ENCODE data around the gene BRD8.
A peak's percentile ranks its signal among the peaks of the same experiment; 100 is the strongest.

Gene BRD8, protein sequence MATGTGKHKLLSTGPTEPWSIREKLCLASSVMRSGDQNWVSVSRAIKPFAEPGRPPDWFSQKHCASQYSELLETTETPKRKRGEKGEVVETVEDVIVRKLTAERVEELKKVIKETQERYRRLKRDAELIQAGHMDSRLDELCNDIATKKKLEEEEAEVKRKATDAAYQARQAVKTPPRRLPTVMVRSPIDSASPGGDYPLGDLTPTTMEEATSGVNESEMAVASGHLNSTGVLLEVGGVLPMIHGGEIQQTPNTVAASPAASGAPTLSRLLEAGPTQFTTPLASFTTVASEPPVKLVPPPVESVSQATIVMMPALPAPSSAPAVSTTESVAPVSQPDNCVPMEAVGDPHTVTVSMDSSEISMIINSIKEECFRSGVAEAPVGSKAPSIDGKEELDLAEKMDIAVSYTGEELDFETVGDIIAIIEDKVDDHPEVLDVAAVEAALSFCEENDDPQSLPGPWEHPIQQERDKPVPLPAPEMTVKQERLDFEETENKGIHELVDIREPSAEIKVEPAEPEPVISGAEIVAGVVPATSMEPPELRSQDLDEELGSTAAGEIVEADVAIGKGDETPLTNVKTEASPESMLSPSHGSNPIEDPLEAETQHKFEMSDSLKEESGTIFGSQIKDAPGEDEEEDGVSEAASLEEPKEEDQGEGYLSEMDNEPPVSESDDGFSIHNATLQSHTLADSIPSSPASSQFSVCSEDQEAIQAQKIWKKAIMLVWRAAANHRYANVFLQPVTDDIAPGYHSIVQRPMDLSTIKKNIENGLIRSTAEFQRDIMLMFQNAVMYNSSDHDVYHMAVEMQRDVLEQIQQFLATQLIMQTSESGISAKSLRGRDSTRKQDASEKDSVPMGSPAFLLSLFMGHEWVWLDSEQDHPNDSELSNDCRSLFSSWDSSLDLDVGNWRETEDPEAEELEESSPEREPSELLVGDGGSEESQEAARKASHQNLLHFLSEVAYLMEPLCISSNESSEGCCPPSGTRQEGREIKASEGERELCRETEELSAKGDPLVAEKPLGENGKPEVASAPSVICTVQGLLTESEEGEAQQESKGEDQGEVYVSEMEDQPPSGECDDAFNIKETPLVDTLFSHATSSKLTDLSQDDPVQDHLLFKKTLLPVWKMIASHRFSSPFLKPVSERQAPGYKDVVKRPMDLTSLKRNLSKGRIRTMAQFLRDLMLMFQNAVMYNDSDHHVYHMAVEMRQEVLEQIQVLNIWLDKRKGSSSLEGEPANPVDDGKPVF

DNA sequence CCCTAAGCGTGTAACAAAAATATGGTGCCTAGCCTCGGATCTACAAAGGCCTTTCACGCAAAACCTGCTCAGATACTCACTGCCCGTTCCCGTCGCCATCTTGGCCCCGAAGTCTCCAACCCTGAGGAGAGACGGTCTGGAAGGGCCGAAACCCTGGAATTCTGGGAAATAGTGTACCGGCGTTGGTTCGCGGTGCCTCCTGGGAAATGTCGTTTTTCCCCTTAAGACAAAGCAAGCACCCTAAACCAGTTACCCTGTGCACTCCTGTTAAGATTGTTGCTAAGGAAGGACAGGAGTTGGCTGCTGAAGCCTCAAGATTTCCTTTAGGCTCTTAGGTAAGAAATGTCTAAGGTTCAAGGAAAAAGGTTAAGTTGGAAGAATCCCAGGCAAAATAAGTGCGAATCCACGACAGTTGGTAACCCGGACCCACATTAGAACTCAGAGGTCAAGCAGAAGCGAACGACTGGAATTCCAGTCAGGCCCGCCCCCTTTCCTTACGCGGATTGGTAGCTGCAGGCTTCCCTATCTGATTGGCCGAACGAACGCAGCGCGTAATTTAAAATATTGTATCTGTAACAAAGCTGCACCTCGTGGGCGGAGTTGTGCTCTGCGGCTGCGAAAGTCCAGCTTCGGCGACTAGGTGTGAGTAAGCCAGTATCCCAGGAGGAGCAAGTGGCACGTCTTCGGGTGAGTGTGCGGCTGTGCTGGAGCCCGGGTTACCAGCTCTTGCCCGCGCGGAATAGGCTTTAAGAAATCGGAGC lies at the start of gene BRD8, which contains the start of gene KIF20A:
Gene BRD8, minus strand, starts transcription at position 115 of the 761 bp plus-strand sequence. Its CDS starts 16 bp downstream, at position 99.
Gene KIF20A, plus strand, starts transcription at position 597 of the 761 bp plus-strand sequence. CDS start 569 bp downstream, outside the sequence.
- H3K27me3 ChIP-seq (ENCODE audit: control insufficient read depth in 2 of 2, insufficient read depth in 2 of 2, low read length in 2 of 2): no peaks in the 10 kb centered on the region
- peaks cover 16 to 20% of the 10 kb centered on the region in 2 donors for H3K4me1 ChIP-seq (ENCODE audit: control insufficient read depth in 2 of 2, insufficient read depth in 2 of 2, low read length in 2 of 2)
- H3K9me3 ChIP-seq (ENCODE audit: control insufficient read depth in 2 of 2, low read length in 2 of 2): no peaks in the 10 kb centered on the region
- peaks cover 9 to 26% of the 10 kb centered on the region in 2 donors for H3K36me3 ChIP-seq (ENCODE audit: control insufficient read depth in 2 of 2, insufficient read depth in 2 of 2, low read length in 2 of 2)
- H3K4me3 ChIP-seq (ENCODE audit: low read length in 2 of 2): peak within 1 kb of the TSS; percentile 95 to 96
- H3K27ac ChIP-seq (ENCODE audit: low read depth in 2 of 2, low read length in 2 of 2): peak within 1 kb of the TSS; percentile 76 to 90
- H3K9ac ChIP-seq (ENCODE audit: low read depth in 1 of 2, low read length in 2 of 2): peak within 1 kb of the TSS; percentile 78 to 84

DNA sequence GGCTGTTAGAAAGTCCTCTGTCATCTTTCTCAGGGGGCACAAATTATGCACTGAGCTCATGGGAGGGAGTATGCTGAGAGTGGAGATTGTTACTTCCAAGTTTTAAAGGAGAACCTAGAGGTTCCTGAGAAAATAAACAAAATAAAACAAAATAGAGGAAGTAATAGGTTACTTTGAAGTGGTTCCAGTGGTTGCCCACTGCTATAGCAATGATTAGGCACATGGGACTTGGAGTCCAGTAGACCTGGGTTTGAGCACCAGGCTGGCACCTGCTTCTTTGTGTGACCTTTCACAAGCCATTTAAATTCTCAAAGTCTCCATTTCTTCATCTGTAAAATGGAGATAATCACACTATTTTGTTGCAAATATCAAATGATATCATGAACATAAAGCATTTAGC lies 48.5 kb upstream of the BRD8 start:
- H3K36me3 ChIP-seq (ENCODE audit: control insufficient read depth in 2 of 2, insufficient read depth in 2 of 2, low read length in 2 of 2): no peaks in the 10 kb centered on the region
- H3K27ac ChIP-seq (ENCODE audit: low read depth in 2 of 2, low read length in 2 of 2): no peak overlapping the region
- H3K9ac ChIP-seq (ENCODE audit: low read depth in 1 of 2, low read length in 2 of 2): no peak overlapping the region
- no peak overlapping the region for H3K4me3 ChIP-seq (ENCODE audit: low read length in 2 of 2)
- H3K9me3 ChIP-seq (ENCODE audit: control insufficient read depth in 2 of 2, low read length in 2 of 2): no peaks in the 10 kb centered on the region
- H3K27me3 ChIP-seq (ENCODE audit: control insufficient read depth in 2 of 2, insufficient read depth in 2 of 2, low read length in 2 of 2): no peaks in the 10 kb centered on the region
- H3K4me1 ChIP-seq (ENCODE audit: control insufficient read depth in 2 of 2, insufficient read depth in 2 of 2, low read length in 2 of 2): no peaks in the 10 kb centered on the region

DNA sequence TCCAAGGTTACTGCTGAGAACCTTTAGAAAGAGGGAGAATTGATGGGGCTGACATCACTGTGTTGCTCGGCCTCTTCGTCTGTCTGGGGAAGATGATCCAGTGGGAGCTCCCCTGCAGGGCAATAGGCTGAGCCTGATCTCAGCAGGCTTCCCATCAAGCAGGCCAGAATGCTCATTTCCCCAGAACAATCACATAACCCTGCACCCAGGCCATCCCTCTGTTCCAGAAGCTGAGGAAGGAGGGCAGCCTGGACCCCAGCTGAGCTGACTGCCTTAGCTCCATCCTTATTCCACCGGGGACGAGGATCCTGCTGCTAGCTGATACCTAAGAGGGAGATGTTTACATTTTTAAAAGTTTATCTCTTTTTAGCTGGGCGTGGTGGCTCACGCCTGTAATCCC lies 46.3 kb upstream of the BRD8 start:
- Histone ChIP-seq H3K36me3 (ENCODE audit: control insufficient read depth in 2 of 2, insufficient read depth in 2 of 2, low read length in 2 of 2) (no peaks in the 10 kb centered on the region), H3K4me3 (ENCODE audit: low read length in 2 of 2) (no peak overlapping the region), H3K4me1 (ENCODE audit: control insufficient read depth in 2 of 2, insufficient read depth in 2 of 2, low read length in 2 of 2) (no peaks in the 10 kb centered on the region), H3K27me3 (ENCODE audit: control insufficient read depth in 2 of 2, insufficient read depth in 2 of 2, low read length in 2 of 2) (no peaks in the 10 kb centered on the region), H3K27ac (ENCODE audit: low read depth in 2 of 2, low read length in 2 of 2) (no peak overlapping the region), H3K9me3 (ENCODE audit: control insufficient read depth in 2 of 2, low read length in 2 of 2) (no peaks in the 10 kb centered on the region), H3K9ac (ENCODE audit: low read depth in 1 of 2, low read length in 2 of 2) (no peak overlapping the region)

DNA sequence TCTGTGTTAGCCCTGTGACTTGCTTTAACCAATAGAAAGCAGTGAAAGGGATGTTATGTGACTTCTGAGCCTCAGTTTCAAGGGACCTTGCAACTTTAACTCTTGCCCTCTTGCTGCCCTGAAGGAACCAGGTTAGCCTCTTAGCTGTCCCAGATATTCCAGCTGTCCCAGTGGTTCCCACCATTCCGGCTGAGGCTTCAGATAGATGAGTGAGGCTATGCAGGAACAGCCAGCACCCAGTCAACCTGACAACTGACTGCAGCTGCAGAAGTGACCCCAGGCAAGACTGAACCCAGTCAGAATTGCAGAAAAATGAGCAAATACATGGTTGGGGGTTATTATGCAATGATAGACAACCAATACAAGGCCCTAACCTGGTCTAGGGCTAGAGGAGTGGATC lies 45.1 kb upstream of the BRD8 start:
- Histone ChIP-seq H3K9ac (ENCODE audit: low read depth in 1 of 2, low read length in 2 of 2) (no peak overlapping the region), H3K4me3 (ENCODE audit: low read length in 2 of 2) (no peak overlapping the region), H3K4me1 (ENCODE audit: control insufficient read depth in 2 of 2, insufficient read depth in 2 of 2, low read length in 2 of 2) (no peaks in the 10 kb centered on the region), H3K27me3 (ENCODE audit: control insufficient read depth in 2 of 2, insufficient read depth in 2 of 2, low read length in 2 of 2) (no peaks in the 10 kb centered on the region), H3K27ac (ENCODE audit: low read depth in 2 of 2, low read length in 2 of 2) (no peak overlapping the region), H3K9me3 (ENCODE audit: control insufficient read depth in 2 of 2, low read length in 2 of 2) (no peaks in the 10 kb centered on the region), H3K36me3 (ENCODE audit: control insufficient read depth in 2 of 2, insufficient read depth in 2 of 2, low read length in 2 of 2) (no peaks in the 10 kb centered on the region)

DNA sequence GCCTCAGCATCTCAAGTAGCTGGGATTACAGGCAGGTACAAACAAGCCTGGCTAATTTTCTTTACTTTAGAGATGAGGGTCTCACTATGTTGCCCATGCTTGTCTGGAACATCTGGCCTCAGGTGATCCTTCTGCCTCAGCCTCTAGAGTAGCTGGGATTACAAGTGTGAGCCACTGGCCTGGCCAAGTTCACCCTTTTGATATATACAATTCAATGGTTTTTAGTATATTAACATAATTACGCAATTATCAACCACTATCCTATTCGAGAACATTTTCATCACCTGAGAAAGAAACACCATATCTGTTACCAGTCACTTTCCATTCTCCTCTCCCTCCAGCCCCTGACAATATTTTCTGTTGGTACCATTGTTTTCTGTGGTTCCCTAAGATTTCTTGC lies 38.4 kb upstream of the BRD8 start:
- Histone ChIP-seq H3K9me3 (ENCODE audit: control insufficient read depth in 2 of 2, low read length in 2 of 2) (no peaks in the 10 kb centered on the region), H3K4me1 (ENCODE audit: control insufficient read depth in 2 of 2, insufficient read depth in 2 of 2, low read length in 2 of 2) (peaks cover 7 to 9% of the 10 kb centered on the region in 2 donors), H3K27ac (ENCODE audit: low read depth in 2 of 2, low read length in 2 of 2) (no peak overlapping the region), H3K27me3 (ENCODE audit: control insufficient read depth in 2 of 2, insufficient read depth in 2 of 2, low read length in 2 of 2) (no peaks in the 10 kb centered on the region), H3K4me3 (ENCODE audit: low read length in 2 of 2) (no peak overlapping the region), H3K36me3 (ENCODE audit: control insufficient read depth in 2 of 2, insufficient read depth in 2 of 2, low read length in 2 of 2) (no peaks in the 10 kb centered on the region), H3K9ac (ENCODE audit: low read depth in 1 of 2, low read length in 2 of 2) (no peak overlapping the region)

DNA sequence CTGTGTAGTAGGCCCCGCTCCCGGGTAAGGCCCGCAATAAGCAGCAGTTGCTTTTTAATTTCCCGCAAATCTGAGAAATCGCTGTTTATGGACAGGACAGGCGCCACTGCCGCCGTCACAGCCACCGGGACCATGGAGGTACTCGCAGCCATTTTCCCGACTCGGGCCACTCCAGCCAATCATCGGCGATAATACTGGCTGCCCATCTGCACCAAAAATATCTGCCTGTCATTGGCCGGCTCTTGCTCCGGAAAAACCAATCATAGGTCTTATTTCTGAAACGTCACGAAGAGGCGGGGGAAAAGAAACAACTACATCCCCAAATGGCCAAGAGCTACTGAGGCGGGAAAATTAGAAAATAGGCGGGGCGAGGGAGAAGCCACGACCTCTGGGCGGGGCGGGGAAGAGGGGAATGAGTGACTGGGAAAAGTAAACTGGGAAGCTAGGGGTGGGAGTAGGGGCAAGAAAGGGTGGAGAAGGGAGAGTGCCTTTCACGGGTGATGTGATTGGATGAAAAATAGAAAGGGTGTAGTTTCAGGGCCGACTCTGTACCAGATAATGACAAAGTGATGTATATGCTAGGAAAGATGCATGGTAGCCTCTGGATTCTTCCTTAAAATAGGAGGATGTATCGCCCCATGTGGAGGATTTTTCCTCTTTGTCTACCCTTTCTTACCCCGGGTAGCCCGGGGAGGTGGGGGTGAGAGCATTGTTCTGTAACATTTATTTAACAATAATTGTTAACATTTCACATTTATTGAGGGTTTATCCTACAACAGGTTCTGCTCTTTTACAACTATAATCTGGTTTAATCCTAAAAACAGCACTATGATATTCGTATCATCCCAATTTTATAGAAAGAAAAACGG lies 35.0 kb upstream of the BRD8 start, which contains the start of gene CDC23:
Gene CDC23, minus strand, starts transcription at position 163 of the 869 bp plus-strand sequence. Its CDS starts 11 bp downstream, at position 152.
- Histone ChIP-seq H3K4me1 (ENCODE audit: control insufficient read depth in 2 of 2, insufficient read depth in 2 of 2, low read length in 2 of 2) (peaks cover 7 to 9% of the 10 kb centered on the region in 2 donors), H3K4me3 (ENCODE audit: low read length in 2 of 2) (peak within 1 kb of the TSS; percentile 80 to 99), H3K9ac (ENCODE audit: low read depth in 1 of 2, low read length in 2 of 2) (peak within 1 kb of the TSS; percentile 88 to 93), H3K9me3 (ENCODE audit: control insufficient read depth in 2 of 2, low read length in 2 of 2) (no peaks in the 10 kb centered on the region), H3K27me3 (ENCODE audit: control insufficient read depth in 2 of 2, insufficient read depth in 2 of 2, low read length in 2 of 2) (no peaks in the 10 kb centered on the region), H3K36me3 (ENCODE audit: control insufficient read depth in 2 of 2, insufficient read depth in 2 of 2, low read length in 2 of 2) (peaks cover 2 to 3% of the 10 kb centered on the region in 2 donors), H3K27ac (ENCODE audit: low read depth in 2 of 2, low read length in 2 of 2) (peak within 1 kb of the TSS; percentile 43 to 81)

DNA sequence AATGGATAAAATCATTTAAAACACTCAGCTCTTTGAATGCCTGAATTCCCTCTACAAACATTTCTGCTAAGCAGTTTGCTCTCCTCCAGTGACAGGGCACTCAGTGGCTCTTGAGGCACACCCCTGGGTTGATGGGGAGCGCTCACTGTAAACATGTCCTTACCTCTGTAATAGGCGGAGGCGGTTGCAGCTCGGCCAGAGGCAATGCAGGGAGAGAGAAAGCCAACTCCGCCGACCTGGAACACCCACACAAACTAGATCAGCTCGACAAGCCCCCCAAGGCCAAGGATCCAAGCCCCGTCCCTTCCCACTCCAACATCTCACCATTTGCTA lies 34.4 kb upstream of the BRD8 start:
- H3K9ac ChIP-seq (ENCODE audit: low read depth in 1 of 2, low read length in 2 of 2): peak overlapping the region; percentile 88 to 93

DNA sequence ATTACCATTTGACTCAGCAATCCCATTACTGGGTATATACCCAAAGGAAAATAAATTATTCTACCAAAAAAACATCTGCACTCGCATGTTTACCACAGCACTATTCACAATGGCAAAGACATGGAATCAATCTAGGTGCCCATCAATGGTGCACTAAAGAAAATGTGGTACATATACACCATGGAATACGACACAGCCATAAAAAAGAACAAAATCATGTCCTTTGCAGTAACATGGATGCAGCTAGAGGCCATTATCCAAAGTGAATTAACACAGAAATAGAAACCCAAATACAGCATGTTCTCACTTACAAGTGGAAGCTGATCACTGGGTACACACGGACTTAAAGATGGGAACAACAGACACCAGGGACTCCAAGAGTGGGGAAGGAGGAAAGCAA lies 32.6 kb upstream of the BRD8 start:
- Histone ChIP-seq H3K27ac (ENCODE audit: low read depth in 2 of 2, low read length in 2 of 2) (no peak overlapping the region), H3K27me3 (ENCODE audit: control insufficient read depth in 2 of 2, insufficient read depth in 2 of 2, low read length in 2 of 2) (no peaks in the 10 kb centered on the region), H3K36me3 (ENCODE audit: control insufficient read depth in 2 of 2, insufficient read depth in 2 of 2, low read length in 2 of 2) (peaks cover 2 to 4% of the 10 kb centered on the region in 2 donors), H3K4me1 (ENCODE audit: control insufficient read depth in 2 of 2, insufficient read depth in 2 of 2, low read length in 2 of 2) (peaks cover 7 to 9% of the 10 kb centered on the region in 2 donors), H3K9me3 (ENCODE audit: control insufficient read depth in 2 of 2, low read length in 2 of 2) (no peaks in the 10 kb centered on the region), H3K9ac (ENCODE audit: low read depth in 1 of 2, low read length in 2 of 2) (no peak overlapping the region), H3K4me3 (ENCODE audit: low read length in 2 of 2) (no peak overlapping the region)

More for the DNA sequence above, 34.4 kb upstream of the BRD8 start:
- peak overlapping the region; percentile 43 to 81 for H3K27ac ChIP-seq (ENCODE audit: low read depth in 2 of 2, low read length in 2 of 2)
- peak overlapping the region; percentile 80 to 99 for H3K4me3 ChIP-seq (ENCODE audit: low read length in 2 of 2)
- peaks cover 2 to 3% of the 10 kb centered on the region in 2 donors for H3K36me3 ChIP-seq (ENCODE audit: control insufficient read depth in 2 of 2, insufficient read depth in 2 of 2, low read length in 2 of 2)
- H3K4me1 ChIP-seq (ENCODE audit: control insufficient read depth in 2 of 2, insufficient read depth in 2 of 2, low read length in 2 of 2): peaks cover 7 to 9% of the 10 kb centered on the region in 2 donors
- H3K27me3 ChIP-seq (ENCODE audit: control insufficient read depth in 2 of 2, insufficient read depth in 2 of 2, low read length in 2 of 2): no peaks in the 10 kb centered on the region
- H3K9me3 ChIP-seq (ENCODE audit: control insufficient read depth in 2 of 2, low read length in 2 of 2): no peaks in the 10 kb centered on the region
